Karpas-422 (cell line): Measurements from ENCODE around the gene FGD4. TPM values are rescaled to one million over a fixed set of nuclear protein-coding genes. Genes with fewer than 3 reads are reported as not detected.
"Not testable (repeated sequence)": the region's sequence is repeated elsewhere in the genome, so short reads cannot be mapped to it uniquely, and the experiment has no call there.

Experiments
- DNase-seq: peaks from one replicate; pipeline ENCODE4 v3.0.0-alpha.2; 2015
- H2AFZ ChIP-seq: fragments of 200-600 bp; sonication (generic); 2 replicates; pipeline ENCODE4 v1.6.1; 2014; ENCODE audit warnings: antibody characterized with exemption, low read length, mixed read lengths
- H3K27ac ChIP-seq: fragments of 200-600 bp; sonication (generic); 2 replicates; pipeline ENCODE4 v1.5.1; 2014; ENCODE audit warnings: mild to moderate bottlenecking, low read length, moderate library complexity
- H3K27me3 ChIP-seq: fragments of 200-600 bp; sonication (generic); 2 replicates; pipeline ENCODE4 v1.6.1; 2014; ENCODE audit warnings: low read length, mixed read lengths
- H3K36me3 ChIP-seq: fragments of 200-600 bp; sonication (generic); 2 replicates; pipeline ENCODE4 v1.6.1; 2014; ENCODE audit warnings: low read length, mixed read lengths; ENCODE audit not compliant: insufficient read depth
- H3K4me1 ChIP-seq: fragments of 200-600 bp; sonication (generic); 2 replicates; pipeline ENCODE4 v1.6.1; 2014; ENCODE audit warnings: mild to moderate bottlenecking, low read length, mixed read lengths
- H3K4me2 ChIP-seq: fragments of 200-600 bp; sonication (generic); 2 replicates; pipeline ENCODE4 v1.6.1; 2014; ENCODE audit warnings: low read length, low read depth, mild to moderate bottlenecking; ENCODE audit not compliant: poor library complexity, severe bottlenecking
- H3K4me3 ChIP-seq: fragments of 200-600 bp; sonication (generic); 2 replicates; pipeline ENCODE4 v1.5.1; 2014; ENCODE audit warnings: mild to moderate bottlenecking, antibody characterized with exemption, low read length, mixed read lengths
- H3K79me2 ChIP-seq: fragments of 200-600 bp; sonication (generic); 2 replicates; pipeline ENCODE4 v1.6.1; 2014; ENCODE audit warnings: mild to moderate bottlenecking, low read length, mixed read lengths
- H3K9ac ChIP-seq: fragments of 200-600 bp; sonication (generic); 2 replicates; pipeline ENCODE4 v1.6.0; 2014; ENCODE audit warnings: low read length
- H3K9me2 ChIP-seq: fragments of 200-600 bp; sonication (generic), shearing (Covaris generic); replicated peaks from 2 replicates; pipeline ENCODE4 v1.6.0; 2014; ENCODE audit warnings: mild to moderate bottlenecking, low read length, moderate library complexity; ENCODE audit not compliant: insufficient read depth
- H3K9me3 ChIP-seq: fragments of 300-700, 200-600 bp; sonication (generic); 2 replicates; pipeline ENCODE4 v1.6.1; 2014; ENCODE audit warnings: low read length, mixed read lengths
- H4K20me1 ChIP-seq: fragments of 200-600 bp; sonication (generic); 2 replicates; pipeline ENCODE4 v1.6.1; 2014; ENCODE audit warnings: mild to moderate bottlenecking, antibody characterized with exemption, low read length, low read depth; ENCODE audit not compliant: insufficient read depth
- total RNA-seq: library from RNA; depleted of rRNA; stranded (reverse); fragments of >200 nt; shearing (Covaris generic); gene quantifications from 2 replicates; pipeline ENCODE4 v1.2.3, GENCODE V29; 2014; ENCODE audit warnings: low replicate concordance

FGD4 gene
- total RNA-seq, 1 experiment from 2014 or later, result 0.11 TPM

- H3K9ac ChIP-seq, result no peak overlapping the region
- H3K79me2 ChIP-seq, result no peaks in the 10 kb centered on the region
- no peaks in the 10 kb centered on the region for H3K36me3 ChIP-seq
- H3K27me3 ChIP-seq, result no peaks in the 10 kb centered on the region
- H2AFZ ChIP-seq, result no peak overlapping the region
- no peak for DNase-seq
- no peaks in the 10 kb centered on the region; the same call in 1 of the 2 replicates for H4K20me1 ChIP-seq
- no peak overlapping the region for H3K4me3 ChIP-seq
- no peaks in the 10 kb centered on the region for H3K9me2 ChIP-seq
- no peaks in the 10 kb centered on the region for H3K4me1 ChIP-seq
- no peaks in the 10 kb centered on the region for H3K9me3 ChIP-seq
- no peak overlapping the region for H3K27ac ChIP-seq
- no peak overlapping the region for H3K4me2 ChIP-seq
Measured at GRCh38 chr12:32504591-32504990, 105.2 kb downstream of the FGD4 start.

- Histone ChIP-seq H3K79me2 (no peaks in the 10 kb centered on the region), H3K9me2 (no peaks in the 10 kb centered on the region), H3K4me2 (no peak overlapping the region), H3K27ac (no peak overlapping the region), H3K4me1 (no peaks in the 10 kb centered on the region), H4K20me1 (no peaks in the 10 kb centered on the region; the same call in 1 of the 2 replicates), H2AFZ (no peak overlapping the region), H3K9ac (no peak overlapping the region), H3K36me3 (no peaks in the 10 kb centered on the region), H3K27me3 (no peaks in the 10 kb centered on the region), H3K9me3 (no peaks in the 10 kb centered on the region), H3K4me3 (no peak overlapping the region)
- no peak for DNase-seq
Measured at GRCh38 chr12:32505067-32505945, 105.9 kb downstream of the FGD4 start.

- not testable (repeated sequence) for H3K9ac ChIP-seq, H4K20me1 ChIP-seq, H3K4me1 ChIP-seq, H3K36me3 ChIP-seq, H3K9me3 ChIP-seq, H3K27me3 ChIP-seq, H3K9me2 ChIP-seq, H2AFZ ChIP-seq, H3K4me3 ChIP-seq, H3K27ac ChIP-seq, H3K79me2 ChIP-seq, H3K4me2 ChIP-seq, DNase-seq
Measured at GRCh38 chr12:32507096-32507941, 108.0 kb downstream of the FGD4 start.

GRCh38 chr12:32507942-32508320 lies 108.6 kb downstream of the FGD4 start:
- H3K27me3 ChIP-seq, result no peaks in the 10 kb centered on the region
- H3K79me2 ChIP-seq, result no peaks in the 10 kb centered on the region
- H3K9me3 ChIP-seq, result no peaks in the 10 kb centered on the region
- no peak for DNase-seq
- H3K36me3 ChIP-seq, result no peaks in the 10 kb centered on the region
- no peaks in the 10 kb centered on the region for H3K9me2 ChIP-seq
- H2AFZ ChIP-seq, result no peak overlapping the region
- no peak overlapping the region for H3K4me2 ChIP-seq
- no peak overlapping the region for H3K4me3 ChIP-seq
- H3K9ac ChIP-seq, result no peak overlapping the region
- H3K4me1 ChIP-seq, result no peaks in the 10 kb centered on the region
- no peak overlapping the region for H3K27ac ChIP-seq
- H4K20me1 ChIP-seq, result no peaks in the 10 kb centered on the region; the same call in 1 of the 2 replicates

- Histone ChIP-seq H3K27ac (no peak overlapping the region), H3K36me3 (no peaks in the 10 kb centered on the region), H3K4me2 (no peak overlapping the region), H3K27me3 (no peaks in the 10 kb centered on the region), H3K4me1 (no peaks in the 10 kb centered on the region), H2AFZ (no peak overlapping the region), H4K20me1 (no peaks in the 10 kb centered on the region; the same call in 1 of the 2 replicates), H3K4me3 (no peak overlapping the region), H3K9ac (no peak overlapping the region), H3K9me3 (no peaks in the 10 kb centered on the region), H3K79me2 (no peaks in the 10 kb centered on the region), H3K9me2 (no peaks in the 10 kb centered on the region)
- DNase-seq, result no peak
Measured at GRCh38 chr12:32508626-32509025, 109.3 kb downstream of the FGD4 start.

- H3K4me3 ChIP-seq, result no peak overlapping the region
- H4K20me1 ChIP-seq, result no peaks in the 10 kb centered on the region; the same call in 1 of the 2 replicates
- H3K36me3 ChIP-seq, result no peaks in the 10 kb centered on the region
- no peaks in the 10 kb centered on the region for H3K9me2 ChIP-seq
- no peaks in the 10 kb centered on the region for H3K4me1 ChIP-seq
- H3K4me2 ChIP-seq, result no peak overlapping the region
- DNase-seq, result no peak
- no peaks in the 10 kb centered on the region for H3K27me3 ChIP-seq
- H2AFZ ChIP-seq, result no peak overlapping the region
- H3K9me3 ChIP-seq, result no peaks in the 10 kb centered on the region
- H3K27ac ChIP-seq, result no peak overlapping the region
- no peak overlapping the region for H3K9ac ChIP-seq
- H3K79me2 ChIP-seq, result no peaks in the 10 kb centered on the region
Measured at GRCh38 chr12:32509328-32510091, 110.2 kb downstream of the FGD4 start.

- H3K79me2 ChIP-seq, H3K36me3 ChIP-seq, H3K4me2 ChIP-seq, H2AFZ ChIP-seq, H3K4me3 ChIP-seq, H3K27ac ChIP-seq, H3K27me3 ChIP-seq, H3K9me2 ChIP-seq, DNase-seq, H4K20me1 ChIP-seq, H3K9ac ChIP-seq, H3K4me1 ChIP-seq, H3K9me3 ChIP-seq: not testable (repeated sequence)
Measured at GRCh38 chr12:32511976-32512375, 112.6 kb downstream of the FGD4 start.

GRCh38 chr12:32512379-32512778 lies 113.0 kb downstream of the FGD4 start:
- no peak overlapping the region for H2AFZ ChIP-seq
- no peak overlapping the region for H3K4me3 ChIP-seq
- no peaks in the 10 kb centered on the region; the same call in 1 of the 2 replicates for H4K20me1 ChIP-seq
- no peaks in the 10 kb centered on the region for H3K36me3 ChIP-seq
- no peak overlapping the region for H3K27ac ChIP-seq
- H3K9ac ChIP-seq, result no peak overlapping the region
- no peaks in the 10 kb centered on the region for H3K9me2 ChIP-seq
- H3K79me2 ChIP-seq, result no peaks in the 10 kb centered on the region
- H3K9me3 ChIP-seq, result no peaks in the 10 kb centered on the region
- no peaks in the 10 kb centered on the region for H3K27me3 ChIP-seq
- no peak for DNase-seq
- H3K4me1 ChIP-seq, result no peaks in the 10 kb centered on the region
- H3K4me2 ChIP-seq, result no peak overlapping the region
